ENCODE measurements around the gene FOXR1.
"Not testable (repeated sequence)": the region's sequence is repeated elsewhere in the genome, so short reads cannot be mapped to it uniquely, and the experiment has no call there.

FOXR1 gene

DNA sequence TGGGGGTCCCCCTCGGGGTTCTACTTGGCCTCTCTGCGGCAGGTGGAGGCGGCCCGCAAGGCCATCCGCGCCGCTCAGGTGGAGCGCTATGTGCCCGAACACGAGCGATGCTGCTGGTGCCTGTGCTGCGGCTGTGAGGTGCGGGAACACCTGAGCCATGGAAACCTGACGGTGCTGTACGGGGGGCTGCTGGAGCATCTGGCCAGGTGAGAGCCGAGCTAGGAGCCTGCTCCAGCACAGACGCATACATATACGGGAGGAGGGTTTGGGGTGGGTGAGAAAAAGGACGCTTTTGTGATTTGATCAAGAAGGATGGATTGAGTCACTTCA lies 26.8 kb downstream of the FOXR1 start:
- DNase-seq: no peak

DNA sequence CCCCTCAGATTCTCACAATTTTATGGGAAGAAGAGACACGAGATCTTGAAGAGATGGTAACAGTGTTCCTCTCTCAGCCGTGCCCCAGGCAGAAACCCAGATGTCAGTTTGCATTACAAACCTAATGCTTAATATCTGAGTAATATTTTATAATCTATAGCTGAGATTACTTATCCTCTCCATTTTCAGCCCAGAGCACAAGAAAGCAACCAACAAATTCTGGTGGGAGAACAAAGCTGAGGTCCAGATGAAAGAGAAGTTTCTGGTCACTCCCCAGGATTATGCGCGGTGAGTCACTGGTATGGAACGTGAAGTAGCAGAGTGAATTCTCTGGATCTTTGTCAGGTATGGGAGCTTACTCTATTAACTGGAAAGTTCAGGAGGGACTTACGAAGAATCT lies 27.3 kb downstream of the FOXR1 start:
- DNase-seq: no peak

DNA sequence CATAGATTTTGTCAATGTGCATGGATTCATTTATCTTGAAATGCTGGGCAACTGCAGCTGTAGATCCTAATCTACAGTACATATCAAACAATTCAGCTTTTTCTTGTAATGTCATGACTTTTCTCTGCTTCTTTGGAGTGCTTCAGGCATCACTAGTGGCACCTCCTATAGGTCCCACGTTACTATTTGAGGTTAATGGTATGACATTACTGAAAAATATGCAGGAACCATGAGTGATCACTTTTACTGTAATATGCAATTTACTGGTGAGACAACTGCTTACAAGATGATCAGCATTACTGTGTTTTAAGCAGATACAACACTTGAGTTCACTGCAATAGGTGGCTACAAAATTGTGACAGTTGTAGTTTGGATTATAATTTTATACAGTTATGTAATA lies 29.3 kb downstream of the FOXR1 start:
- DNase-seq: no peak

DNA sequence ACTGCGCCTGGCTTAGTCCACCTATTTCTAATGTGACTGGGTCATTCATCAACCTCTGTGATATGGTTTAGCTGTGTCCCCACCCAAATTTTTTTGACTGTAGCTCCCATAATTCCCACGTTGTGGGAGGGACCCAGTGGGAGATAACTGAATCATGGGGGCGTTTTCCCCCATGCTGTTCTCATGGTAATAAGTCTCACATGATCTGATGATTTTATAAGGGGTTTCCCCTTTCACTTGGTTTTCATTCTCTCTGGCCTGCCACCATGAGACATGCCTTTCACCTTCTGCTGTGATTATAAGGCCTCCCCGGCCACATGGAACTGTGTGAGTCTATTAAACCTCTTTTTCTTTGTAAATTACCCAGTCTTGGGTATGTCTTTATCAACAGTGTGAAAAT lies 35.1 kb downstream of the FOXR1 start:
- no peak for DNase-seq

DNA sequence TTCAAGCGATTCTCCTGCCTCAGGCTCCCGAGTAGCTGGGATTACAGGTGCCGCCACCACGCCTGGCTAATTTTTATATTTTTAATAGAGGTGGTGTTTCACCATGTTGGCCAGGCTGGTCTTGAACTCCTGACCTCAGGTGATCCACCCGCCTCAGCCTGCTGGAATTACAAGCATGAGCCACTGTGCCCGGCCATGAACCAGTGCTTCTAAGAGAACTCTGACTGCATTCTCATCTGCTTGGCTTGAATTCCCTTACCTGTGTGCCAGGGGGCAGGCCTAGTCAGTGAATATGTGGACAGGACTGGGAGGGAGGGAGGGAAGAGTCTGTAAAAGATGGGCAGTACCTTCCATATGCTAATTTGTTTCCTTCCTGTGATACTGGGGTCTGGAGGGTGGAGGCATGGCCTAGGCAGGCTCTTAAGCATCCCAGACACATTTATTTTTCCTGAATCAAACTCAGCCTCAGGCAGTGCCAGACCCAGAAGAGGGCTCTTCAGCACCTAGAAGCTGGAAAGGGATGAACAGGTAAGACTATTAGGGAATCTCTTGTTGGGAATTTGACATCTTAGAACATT lies 40.0 kb downstream of the FOXR1 start:
- DNase-seq: no peak

DNA sequence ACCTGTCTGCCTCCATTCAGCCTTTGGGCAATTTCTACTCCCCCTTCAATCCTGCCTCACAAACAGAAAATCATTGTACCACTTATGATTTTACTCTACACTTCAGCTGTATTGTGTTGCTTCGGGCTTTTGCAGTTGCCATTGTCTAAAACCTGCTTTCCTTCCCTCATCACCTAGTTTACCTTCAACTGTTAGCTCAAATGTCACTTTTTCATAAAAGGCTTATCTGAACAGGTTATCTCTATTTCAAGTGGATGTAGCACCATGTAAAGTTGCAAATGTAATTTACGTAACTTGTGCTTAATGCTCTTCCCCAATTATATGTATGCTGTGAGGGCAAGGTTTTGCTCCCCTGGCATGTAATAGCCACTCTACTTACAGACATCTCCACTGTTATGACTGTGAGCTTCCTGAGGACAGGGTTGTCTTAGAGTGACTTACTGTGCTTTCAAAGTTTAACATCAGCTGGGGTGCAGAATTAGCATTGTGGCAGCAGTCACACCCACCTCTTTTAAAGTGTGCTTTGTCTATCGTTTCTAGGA lies 41.1 kb downstream of the FOXR1 start:
- DNase-seq: no peak

DNA sequence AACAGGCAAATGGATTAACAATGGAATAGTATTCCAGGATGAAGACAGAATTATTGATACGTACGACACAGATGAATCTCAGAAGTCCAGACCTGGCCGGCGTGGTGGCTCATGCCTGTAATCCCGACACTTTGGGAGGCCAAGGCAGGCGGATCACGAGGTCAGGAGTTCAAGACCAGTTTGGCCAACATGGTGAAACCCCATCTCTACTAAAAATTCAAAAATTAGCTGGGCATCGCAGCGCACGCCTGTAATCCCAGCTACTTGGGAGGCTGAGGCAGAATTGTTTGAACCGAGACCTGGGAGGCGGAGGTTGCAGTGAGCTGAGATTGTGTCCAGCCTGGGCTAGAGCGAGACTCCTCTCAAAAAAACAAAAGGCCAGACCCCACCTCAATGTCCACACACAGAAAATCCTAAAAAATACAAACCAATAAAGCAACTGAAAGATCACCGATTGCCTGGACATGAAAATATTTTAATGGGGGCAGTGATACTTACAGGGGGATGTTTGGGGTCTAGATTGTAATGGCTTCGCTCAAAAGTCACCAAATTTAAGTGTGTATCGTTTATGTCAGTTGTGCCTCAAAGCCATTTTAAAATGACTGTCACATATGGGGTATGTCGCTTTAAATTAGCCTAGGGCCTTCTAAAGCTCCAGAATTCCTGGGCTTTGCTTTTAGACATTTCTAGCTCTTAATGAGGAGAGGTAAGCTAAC lies 42.8 kb downstream of the FOXR1 start:
- DNase-seq: no peak

DNA sequence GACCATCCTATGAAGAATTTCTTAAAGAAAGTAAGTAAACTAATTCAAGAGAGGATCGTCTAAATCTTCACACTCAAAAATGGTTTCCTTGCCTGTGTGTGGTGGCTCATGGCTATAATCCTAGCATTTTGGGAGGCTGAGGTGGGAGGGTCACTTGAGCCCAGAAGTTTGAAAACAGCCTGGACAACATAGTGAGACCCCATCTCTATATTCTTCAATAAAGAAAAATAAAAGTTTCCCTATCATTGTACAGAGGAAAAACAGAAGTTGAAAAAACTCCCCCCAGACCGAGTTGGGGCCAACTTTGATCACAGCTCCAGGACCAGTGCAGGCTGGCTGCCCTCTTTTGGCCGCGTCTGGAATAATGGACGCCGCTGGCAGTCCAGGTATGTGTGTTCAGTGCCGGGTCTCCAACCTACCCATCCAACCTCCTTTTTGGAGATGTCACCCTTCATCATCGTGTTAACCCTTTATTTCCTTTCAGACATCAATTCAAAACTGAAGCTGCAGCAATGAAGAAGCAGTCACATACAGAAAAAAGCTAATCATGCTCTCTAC lies 43.6 kb downstream of the FOXR1 start:
- no peak for DNase-seq

DNA sequence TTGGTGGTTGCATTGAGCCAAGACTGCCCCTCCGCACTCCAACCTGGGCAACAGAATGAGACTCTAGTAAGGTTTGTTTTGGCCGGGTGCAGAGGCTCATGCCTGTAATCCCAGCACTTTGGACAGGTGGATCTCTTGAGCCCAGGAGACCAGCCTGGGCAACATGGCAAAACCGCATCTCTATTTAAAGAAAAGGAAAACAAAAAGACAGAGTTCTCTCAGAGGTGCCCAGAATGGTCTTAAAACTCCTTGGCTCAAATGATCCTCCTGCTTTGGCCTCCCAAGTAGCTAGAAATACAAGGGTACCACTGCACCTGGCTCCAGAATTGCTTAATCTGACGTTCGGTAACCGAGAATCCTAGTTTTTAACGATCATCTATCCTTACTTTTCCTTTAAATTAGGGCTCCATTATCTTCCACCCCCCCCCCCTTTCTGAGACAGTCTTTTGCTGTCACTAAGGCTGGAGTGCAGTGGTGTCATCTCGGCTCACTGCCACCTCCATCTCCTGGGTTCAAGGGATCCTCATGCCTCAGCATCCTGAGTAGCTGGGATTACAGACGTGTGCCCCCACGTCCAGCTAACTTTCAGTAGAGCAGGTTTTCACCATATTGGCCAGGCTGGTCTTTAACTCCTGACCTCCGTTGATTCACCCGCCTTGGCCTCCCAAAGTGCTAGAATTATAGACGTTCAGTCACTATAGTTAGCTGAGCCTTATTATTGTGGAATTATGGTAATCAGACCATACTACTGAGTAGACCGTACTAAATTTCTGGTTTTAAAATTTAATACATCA lies 44.9 kb downstream of the FOXR1 start:
- no peak for DNase-seq

DNA sequence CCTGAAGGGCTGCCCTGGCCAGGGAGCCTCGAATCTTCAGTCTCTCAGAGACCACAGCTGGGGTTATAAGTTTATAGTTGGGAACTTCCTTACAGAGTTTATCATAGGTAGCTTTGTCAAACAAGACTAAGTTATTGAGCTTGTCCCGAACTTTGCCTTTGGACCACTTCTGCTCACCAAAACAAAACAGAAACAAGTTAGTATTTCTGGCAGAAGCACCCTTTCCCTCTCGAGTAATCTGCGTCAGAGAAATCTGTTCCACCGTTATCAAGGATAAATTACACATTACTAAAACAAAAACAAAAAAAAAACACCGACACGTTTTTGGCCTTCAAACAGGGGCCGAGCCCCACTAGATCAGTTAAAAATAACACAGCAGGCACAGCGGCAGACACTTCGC lies 45.8 kb downstream of the FOXR1 start:
- DNase-seq: not testable (repeated sequence)

DNA sequence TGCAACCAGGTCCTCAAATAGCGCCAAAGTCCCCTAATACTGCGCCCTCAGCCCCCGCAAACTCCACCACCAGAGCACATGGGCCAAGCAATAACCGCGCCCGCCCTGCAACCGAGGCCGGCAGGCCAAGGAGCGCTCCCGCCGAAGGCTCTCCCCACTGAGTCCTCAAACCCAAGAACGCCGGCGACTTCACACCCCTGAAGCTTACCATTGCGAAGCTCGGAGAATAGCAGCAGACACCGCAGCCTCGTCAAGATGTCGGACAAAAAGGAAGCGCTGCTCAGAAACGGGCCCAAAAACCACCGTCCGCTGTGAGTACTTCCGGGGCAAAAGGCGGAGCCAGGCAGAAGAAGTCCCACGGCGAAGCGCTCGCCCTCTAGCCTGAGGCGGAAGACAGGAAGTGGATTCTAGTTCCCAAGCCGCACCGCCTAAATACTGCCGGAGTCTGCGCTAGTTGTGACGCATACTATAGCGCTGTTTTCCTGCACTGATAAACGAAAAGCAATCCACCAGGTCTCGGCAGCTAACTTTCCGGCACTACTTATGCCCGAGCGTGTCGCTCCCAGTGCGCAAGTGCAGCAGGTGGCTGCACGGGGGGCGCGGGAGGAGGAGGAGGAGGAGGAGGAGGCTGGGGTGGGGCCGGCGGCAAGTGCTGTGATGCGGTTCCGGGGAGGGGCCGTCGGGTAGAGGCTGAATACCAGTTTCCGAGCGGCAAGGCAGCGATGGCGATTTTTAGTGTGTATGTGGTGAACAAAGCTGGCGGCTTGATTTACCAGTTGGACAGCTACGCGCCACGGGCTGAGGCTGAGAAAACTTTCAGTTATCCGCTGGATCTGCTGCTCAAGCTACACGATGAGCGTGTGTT lies 46.7 kb downstream of the FOXR1 start, which contains the start of the genes RPS25 and TRAPPC4:
RPS25 (minus strand) TSS at position 270 of the 865 bp plus-strand sequence; CDS start at position 211, 59 bp downstream.
TRAPPC4 (plus strand) TSS at position 693 of the 865 bp plus-strand sequence; CDS start at position 723, 30 bp downstream.
- peak; percentile 97 for DNase-seq

DNA sequence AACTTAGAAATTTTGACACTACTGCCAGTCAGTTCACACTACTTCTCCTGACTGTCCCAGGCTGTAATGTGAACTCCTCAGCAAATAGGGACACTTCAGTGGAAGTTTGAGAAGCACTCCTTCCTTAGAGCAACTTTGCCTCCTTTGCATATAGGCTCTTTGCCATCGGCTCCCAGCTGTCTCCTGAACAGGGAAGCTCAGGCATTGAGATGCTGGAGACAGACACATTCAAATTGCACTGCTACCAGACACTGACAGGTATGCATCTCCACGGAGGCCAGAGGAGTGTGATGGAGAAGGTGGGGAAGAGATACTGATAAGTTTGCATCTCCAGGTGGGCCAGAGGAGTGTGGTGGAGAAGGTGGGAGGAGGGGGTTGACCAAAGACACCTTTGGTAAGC lies 48.4 kb downstream of the FOXR1 start:
- no peak for DNase-seq

DNA sequence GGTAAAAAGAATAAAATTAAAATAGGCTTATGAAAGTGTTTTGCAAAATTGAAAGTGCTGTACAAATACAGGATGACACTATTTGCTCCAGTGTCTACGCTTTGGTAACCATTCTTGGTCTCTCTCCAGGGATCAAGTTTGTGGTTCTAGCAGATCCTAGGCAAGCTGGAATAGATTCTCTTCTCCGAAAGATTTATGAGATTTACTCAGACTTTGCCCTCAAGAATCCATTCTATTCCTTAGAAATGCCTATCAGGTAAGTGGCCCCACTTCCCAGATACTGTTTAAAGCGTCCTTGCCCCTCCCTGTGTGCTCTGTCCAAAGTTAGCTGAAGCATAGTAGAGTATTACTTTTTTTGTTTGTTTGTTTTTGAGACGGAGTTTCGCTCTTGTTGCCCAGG lies 50.1 kb downstream of the FOXR1 start:
- DNase-seq: no peak

DNA sequence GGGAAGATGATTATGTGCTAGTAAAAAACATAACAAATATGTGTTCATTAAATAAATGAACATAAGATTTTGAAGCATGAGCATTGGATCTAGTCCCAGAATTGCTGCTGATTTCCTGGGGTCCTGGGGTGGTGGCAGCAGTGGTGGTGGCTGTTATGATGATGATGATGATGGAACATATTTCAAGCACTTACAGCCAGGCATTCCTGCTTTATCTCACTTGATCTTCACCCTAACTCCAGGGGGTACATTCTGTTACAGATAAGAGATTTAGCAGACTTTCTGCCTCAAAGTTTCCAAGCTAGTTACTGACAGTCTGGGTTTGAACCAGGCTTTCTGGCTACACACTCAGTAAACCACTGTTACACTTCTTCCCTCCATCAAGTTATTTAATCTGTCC lies 52.2 kb downstream of the FOXR1 start:
- no peak for DNase-seq

DNA sequence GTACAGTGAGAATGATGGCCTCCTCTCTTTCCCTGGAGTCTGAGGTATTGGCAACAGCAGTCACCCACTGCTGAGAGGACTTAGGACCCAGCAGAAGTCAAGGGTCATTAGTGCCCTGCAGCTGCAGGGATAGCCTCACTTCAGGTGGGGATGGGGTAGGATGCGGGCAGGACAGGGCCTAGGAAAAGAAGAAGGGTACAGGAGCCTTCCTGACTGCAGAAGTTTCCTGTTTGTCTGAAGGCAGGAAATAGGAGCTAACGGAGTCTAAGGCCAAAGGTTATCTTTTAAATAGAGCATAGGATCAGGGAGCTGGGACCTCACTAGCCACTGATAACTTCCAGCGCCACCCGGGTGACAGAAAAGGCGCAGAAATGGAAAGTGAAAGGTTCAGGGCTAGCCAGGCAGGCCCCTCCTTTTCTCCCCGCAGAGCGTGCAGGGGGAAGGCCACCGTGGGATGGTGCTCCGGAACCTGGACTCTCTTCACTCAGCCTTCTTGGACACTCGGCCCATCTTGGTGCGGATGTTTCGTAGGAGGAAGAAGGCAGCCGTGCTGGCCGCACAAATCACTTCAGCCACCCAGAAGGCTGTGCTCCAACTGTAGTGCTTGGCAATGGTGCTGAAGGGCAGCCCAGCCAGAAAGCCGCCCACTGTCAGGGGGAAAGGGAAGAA lies 53.0 kb downstream of the FOXR1 start:
- DNase-seq: no peak

DNA sequence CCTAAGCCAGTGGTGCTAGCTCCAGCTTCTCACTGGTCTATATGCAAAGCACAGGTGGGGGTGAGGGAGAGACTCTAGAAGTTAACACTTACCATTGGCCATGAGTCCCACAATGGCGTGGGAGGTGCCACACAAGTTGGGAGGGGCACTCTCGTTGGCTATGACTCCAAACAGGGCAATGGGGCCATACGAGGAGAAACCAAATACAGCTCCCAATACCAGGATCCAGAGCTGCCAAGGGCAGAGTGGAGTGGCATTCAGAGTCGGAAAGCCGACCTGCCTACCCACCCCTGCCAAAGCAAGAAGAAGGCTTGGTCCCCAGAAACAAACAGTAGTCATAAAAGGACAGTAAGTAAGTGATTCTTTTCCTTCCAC lies 53.5 kb downstream of the FOXR1 start:
- DNase-seq: no peak

DNA sequence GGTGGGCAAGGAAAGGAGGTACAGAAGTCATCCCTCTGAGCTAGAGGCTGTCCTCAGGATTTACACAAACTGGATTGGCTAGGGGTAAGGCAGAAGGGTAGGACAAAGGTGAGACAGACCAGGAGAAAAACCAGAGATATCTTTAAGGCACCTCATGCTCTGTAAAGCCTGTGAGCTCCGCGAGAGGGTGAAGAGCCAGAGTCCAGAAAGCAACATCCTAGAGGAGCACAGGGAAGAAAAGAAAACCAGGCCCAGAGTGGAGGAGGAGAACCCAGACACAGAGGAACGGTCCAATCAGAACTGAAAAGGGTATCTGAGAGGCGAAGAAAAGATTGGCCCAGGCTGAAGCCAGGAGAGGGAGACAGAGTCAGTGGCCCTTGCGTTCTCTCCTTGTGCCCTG lies 54.0 kb downstream of the FOXR1 start:
- no peak for DNase-seq

DNA sequence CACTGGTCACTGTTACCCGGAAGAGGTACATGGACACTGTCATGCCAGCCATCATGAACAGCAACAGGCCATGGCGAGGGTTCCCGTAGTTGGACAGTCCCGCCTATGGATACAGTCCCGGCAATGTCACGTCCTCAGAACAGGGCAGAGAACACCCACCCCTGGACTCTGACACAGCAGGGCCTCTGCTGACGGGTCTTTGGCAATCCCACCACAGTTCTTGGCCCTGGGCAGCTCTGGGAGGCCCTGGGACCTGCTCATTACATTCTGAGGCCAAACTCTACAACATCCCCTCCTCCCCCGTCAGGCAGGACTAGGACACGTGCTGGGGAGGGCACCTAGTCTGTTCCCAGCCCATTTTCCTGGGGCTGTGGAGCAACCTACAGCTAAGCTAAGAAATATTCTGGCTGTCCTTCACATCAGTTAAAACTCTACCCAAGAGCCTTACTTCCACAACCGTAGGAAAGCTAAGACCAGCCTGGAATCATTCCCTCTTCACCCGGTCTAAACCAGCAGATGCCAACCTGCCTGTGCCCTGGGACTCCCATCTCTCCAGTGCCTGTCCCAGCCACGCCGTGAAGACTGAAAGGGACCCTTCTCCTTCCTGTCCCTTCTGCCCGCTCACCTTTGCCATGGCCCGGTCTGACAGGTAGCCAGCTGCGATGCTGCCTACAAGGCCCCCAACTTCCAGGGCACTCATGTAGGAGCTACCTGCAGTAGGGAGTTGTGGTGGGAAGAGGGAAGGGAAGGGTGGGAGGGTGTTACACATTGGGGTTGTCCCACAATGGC lies 54.6 kb downstream of the FOXR1 start:
- no peak for DNase-seq

DNA sequence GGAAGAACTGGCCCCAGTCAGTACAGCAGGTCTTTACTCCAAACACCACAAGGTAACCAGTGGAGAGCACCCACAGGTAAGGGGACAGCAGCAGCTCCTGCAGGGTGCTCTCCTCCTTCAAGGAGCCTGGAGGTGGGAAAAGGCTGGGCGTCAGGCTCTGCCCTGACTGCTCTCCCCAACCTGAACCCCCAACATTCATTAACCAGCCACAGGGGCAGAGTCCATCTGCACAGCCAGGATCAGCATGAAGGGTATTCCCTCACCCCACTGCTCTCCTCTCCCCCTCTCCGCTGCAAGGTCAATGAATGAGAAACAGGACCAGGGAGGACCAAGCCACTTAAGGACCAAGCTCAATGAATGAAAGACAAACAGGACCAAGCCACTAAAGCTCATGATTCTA lies 55.4 kb downstream of the FOXR1 start:
- no peak for DNase-seq

DNA sequence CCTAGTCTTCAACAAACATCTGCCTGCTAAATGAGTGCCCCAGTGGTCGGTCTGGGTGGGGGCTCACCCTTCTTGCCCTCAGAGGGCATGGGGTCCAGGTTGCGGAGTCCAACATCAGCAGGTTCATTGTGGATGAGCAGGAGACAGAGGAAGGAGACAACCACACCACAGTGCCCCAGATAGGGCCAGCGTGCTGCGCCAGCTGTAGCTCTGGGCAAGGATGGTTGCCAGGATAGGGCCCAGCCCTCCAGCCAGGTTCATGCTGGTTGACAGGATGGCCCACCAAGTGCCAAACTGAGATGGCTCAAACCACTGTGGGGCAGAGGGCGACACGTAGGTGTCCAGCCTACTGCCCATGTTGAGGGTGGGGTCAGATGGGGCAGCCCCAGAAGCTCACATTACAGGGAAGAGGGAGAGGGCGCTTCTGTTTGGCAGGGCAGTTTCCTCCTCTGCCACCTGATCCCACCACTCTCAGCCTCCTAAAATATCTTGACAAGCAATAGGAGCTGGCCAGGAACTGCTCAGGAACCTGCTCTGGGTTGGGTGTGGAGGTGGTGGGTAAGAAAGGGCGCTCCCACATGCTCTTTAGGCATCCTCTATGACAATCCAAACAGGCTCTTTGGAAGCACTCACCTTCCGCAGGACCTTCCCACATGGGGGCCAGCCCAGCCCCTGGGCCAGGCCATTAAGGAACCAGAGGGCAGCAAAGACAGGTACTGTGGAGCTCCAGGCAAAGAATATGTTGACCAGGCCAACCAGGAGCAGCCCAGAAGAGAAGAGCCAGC lies 56.2 kb downstream of the FOXR1 start:
- no peak for DNase-seq
